ENCODE measurements around the gene CDCA4.
A peak's percentile ranks its signal among the peaks of the same experiment; 100 is the strongest.

CDCA4 gene

DNA sequence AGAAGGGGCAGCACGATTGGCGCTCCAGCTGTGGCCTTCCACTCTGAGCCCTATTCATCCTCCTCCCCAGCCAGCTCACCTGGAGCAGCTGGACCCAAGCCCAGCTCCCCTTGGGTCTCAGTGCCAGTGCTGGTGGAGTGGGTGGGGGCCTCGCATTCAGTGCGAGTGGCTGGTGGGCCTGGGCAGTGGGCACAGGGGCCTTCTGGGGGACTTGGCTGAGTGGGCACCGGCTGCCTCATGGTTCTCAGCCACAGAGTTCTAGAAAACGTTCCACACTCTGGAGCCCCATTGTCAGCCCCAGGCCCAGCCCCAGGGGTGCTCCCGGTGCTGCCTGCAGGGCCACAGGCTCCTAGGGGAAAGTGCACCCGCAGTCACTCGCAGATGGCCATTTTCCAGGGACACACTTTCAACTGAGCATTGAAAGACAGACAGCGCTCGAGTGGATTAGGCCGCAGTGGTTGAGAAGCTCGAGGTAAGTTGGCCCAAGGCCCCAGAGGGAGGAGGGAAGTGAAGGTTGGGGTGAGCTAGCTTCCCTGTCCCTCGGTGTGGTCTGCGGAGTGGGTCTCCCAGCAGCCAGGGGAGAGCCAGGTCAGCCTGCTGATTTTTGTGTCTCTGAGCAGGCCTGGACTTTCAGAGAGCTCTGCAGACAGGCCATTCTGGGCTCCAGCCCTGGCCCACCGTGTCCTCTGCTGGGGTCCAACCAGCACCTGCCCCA is 31.5 kb downstream of the CDCA4 start:
- DNase-seq (ENCODE audit: low spot score), result no peak

DNA sequence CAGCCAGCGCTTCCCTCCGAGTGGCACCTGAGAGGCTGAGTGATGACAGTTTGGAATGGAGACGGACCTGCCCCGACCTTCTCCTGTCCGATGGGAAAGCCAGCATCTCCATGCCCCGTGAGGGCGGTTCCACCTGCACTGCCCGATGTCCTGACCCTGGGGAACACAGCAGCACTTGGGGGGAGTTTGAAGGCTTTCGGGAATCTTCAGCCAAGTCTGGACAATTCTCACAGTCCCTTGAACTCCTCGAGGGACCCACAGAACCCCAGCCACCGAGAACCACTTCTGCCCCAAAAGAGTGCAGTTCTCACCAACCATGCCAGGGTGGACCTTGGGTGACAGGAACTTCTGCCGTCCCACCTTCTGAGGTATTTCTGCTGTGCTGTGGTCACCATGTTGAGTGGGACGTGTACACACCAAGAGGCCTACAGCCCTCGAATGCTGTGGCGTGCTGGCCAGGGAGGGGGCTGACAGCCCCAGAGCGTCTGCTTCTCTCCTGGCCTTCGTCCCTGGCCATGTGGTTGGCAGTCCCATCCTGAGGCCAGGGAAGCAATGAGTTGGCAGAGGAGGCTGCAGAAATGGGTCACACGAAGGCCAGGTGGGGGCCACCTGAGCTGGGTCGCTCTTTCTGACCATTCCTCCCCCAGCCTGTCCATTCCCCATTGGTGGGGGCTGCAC is 34.3 kb downstream of the CDCA4 start:
- DNase-seq (ENCODE audit: low spot score), result no peak

DNA sequence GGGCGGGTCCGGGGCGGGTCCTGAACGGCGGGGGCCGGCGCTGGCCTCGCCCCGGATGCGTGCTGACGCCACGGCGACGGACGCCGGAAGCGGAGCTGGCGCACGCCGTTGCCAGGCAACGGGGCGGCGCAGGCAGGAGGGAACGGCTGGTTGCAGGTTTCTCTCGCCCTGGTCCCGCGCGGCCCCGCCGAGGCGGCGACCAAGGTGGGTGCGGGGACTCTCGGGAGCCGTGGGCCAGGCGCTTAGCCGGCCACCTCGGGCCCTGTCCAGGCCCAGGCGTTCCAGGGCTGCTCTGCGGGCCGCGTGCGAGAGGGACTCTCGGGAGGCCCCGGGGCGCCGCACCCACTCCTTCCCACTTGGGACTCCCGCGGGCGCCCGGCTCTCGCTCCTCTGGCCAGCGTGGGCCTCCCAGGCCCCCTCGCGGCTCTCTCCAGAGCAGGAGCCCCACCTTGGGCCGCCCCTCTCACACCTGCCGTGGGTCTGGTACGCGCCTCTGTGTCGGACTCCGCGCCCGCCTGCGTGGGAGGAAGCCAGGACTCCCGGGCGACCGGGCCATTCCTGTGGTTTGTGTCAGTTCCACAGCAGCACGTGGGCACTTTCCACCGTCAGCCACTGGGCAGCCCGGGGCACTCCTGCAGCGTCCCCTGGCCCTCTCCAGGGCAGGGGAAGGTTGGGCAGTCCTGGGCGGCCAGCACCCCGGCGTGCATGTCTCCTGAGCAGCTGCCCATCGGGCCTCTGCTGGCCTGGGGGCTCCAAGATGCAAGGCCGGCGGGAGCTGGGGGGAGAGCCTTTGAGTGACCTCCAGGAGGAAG is 35.0 kb downstream of the CDCA4 start, which contains the start of gene CLBA1:
Gene CLBA1 (plus strand): TSS at position 114 of the 812 bp plus-strand sequence. CDS start 644 bp downstream, at position 758.
- DNase-seq (ENCODE audit: low spot score), result peak; percentile 91

DNA sequence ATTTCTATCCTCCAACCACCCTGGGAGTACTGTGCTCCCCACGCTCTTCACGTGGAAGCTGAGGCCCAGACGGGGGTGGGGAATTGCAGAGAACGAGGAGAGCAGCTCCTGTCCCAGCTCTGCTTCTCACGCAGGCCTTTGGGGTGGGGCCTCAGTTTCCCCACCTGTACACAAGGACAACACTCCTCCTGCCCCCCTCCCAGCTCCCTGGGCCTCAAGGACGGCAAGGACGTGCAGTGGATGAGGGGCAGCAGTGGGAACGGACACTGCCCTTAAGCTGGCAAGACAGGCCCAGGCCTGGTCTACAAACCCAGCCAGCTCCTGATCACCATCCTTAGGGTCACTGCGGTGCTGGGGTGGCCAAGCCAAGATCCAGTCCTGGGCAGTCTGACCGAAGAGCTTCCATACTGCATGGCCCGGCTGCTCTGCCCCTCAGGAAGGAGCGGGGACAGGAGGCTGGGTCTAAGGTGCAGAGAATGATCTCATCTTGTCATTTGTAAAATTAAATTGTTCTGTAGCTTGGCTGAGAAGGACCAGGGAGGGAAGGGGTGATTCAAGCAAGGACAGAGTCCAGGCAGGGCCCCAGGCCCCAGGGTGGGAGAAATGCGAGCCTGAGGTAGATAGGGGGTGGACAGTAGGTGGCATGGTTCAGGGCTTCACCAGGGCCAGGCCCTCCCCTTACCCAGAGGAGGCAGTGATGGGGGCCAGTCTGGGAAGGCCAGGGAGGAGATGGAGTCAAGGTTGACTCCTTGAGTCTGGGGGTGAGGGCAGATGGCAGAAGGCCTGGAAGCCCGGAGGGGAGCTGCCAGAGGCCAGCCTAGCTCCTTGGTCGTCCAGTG is 36.6 kb downstream of the CDCA4 start:
- no peak for DNase-seq (ENCODE audit: low spot score)

DNA sequence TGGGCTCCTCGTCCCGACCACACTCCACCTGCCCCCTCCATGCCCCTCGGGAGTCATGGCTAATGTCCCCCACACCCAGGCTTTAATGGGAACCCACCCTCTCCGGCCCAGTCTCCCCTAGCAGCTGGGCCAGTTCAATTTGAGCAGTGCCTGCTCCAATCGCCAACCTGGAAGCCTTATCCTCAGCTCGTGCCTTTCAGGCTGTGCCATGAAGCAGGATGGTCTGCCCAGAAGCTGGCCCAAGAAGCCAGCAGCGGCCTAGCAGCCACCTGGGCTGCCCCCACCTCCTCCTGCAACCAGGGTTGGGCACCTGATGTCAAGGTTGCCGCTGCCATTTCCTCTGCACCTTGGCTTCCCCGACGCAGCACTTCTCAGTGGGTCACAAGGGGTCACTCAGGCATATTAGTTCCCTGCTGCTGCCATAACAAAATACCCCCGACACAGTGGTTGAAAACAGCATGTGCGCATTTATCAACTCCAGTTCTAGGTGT is 37.6 kb downstream of the CDCA4 start:
- no peak for DNase-seq (ENCODE audit: low spot score)

DNA sequence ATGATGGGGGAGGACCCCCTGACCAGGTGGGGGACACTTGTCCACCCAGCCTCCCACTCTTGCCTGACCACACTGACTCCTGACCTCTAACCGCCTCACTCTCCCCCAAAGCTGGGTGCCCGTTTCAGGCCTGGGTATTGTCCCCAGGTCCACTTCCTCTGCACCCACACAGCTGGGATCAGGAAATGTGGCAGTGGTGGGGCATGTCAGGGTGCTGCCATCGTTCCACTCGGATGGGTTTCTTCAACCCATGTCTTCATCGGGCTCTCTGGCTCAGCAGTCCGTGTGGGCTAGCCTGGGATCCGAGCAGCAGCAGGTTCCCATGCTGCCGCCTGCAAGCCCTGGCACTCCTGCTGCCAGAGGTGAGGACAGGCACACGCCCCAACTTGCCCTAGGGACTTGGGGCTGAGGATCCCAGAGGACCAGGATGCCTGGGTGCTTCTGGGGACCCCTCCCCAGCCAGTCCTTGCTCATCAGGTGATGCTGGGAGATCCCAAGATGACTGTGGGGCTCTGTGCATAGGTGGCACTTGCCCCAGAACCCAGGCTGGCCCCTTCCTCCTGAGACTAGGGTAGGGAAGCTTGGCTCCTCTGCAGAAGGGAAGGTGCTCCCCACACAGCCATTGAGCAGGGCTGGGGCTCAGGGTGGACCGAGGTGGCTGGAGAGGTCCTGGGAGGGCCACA is 38.2 kb downstream of the CDCA4 start:
- DNase-seq (ENCODE audit: low spot score), result no peak

DNA sequence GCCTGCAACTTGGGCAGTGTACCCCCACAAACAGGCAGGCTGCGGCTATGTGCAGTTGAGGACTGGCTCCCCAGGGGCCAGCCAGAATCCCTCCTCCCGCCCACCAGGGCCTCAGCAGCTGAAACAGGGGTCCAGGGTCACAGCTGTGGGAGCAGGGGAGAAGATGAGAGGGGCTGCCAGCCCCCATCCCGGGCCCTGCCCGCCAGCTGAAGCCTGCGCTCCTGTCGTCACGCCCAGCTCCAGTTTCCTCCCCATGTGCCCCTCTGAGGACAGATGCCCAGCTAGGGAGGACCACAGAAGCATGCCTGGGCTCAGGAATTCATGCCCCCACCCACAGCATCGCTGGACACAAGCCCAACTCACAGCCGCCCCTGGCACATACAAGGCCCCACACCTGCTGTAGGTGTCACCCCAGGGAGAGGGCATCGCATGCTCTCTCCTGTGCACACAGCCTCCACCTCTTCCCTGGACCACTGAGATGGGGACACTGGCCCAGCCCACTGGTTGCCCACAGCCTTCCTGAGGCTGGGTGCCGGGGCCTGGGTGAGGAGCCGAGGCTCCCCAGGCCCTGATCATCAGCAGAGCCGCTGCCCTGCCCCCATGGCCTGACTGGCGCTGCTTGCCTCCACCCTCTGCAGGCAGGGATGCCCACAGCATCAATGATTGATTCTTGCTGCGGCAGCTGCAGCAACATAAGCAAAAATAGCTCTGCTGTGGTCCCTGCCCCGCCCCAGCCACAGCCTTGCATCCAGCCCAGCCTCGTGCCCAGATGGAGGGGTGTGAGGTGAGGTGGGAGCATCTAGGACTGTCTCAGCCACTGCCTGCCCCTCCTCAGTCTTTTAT is 39.0 kb downstream of the CDCA4 start:
- no peak for DNase-seq (ENCODE audit: low spot score)

DNA sequence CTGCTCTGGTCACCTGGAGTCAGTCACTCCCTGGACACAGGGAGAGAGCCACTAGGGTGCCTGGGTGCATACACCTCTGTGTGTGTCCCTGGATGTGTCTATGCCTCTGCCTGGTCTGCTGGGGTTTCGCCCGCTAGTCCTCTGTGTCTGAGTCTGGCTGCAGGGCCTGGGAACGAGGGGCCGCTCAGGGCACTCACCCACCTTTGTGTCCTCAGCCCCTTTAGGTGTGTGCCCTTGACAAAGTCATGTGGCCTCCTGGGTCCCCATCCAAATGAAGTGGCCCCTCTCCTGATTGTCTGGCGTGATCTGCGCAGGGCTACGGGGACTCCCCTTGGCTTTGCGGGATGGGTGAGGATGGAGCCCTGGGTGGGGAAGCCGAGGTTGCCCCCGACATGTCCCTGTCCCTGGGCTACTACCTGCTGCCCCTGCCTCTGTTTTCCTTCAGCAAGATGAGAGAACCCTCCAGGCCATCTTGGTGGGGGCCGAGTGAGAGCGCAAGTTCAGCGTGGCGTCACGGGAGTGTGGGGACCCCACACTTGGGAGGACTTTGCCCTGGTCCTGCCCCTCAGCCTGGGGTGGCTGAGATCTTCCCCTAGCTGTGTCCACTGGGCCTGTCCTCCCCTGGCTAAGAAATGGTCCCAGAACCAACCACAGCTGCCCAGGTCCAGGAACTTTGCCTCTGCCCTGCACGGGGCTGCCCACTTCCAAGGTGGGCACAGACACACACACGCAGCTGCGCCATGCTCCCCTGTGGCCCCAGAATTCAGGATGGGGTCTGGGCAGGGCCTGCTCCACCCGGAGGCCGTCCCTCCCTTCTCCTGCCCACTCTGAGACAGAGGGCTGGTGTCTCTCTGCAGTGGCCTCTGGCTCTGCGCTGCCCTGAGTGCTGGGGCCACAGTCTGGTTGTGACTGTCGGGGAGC is 40.0 kb downstream of the CDCA4 start:
- DNase-seq (ENCODE audit: low spot score), result no peak

DNA sequence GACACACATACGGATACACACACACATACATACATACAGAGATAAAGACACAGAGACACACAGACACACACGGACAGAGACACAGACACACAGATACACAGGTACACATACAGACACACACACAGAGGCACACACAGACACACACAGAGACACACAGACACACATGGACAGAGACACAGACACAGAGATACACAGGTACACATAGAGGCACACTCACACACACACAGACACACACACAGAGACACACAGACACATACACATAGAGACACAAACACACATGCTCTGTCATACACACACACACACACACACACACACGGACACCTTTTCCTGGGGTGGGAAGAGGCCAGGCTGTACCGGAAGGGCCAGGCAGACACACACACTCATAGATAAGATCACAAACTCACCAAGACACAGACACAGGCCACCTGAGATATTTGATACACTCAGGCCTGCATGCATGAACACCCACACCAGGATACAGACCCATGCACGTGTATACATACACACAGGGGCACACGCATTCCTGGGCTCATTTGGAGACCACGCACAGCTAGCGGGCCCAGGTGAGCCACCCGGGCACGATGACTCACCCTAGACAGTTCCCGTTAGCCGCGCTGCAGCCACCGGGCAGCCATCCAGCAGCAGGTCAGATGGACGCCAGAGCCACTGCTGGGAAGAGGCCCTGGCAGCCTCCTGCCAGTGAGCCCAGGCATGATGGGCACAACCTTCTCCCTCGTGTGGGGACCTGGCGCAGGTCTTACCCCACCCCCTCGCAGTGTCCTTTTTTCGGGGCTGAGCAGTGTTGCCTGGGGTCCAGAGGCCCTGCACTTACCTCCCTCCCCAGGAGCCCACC is 40.9 kb downstream of the CDCA4 start:
- DNase-seq (ENCODE audit: low spot score), result peak; percentile 34

DNA sequence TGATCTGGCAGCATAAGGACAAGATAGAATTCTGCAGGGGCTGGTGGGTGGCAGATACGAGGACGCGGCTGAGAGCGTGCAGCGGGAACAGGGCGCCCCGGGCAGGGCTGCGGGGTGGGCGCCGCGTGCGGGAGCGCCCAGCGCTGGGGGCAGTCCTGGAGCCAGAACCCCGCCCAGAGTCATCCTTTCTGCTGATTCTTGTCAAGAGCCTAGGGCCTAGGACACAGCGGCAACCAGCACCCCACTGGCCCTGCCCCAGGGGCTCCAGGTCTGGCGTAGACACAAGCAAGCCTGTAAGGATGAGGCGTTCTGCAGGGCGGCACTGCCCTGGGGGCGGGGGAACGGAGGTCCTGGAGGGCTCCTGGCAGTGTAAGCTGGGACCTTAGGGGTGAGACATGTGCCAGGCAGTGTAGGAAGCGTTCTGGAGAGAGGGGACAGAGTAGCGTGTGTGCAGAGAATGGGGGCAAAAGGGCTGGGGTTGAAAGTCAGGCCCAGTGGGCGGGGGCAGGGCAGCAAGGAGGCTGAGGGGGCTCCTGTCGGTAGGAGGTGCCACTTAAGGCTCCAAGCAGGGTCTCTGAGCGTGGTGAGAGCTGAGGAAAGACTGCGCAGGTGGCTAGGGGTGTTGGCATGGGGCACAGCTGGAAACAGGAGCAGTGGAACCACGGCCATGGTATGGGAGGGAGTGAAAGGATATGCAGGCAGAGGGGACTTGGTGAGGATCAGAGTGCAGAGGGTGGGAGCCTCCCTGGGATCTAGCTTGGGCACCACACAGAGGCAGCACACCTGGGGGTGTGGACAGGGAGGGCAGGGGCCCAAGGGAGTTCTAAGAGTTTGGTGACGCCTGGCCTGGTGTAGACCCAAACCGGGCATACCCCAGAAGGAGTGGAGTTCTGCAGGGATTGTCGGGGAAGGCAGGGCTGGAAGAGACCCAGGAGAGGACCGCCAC is 41.9 kb downstream of the CDCA4 start:
- DNase-seq (ENCODE audit: low spot score), result no peak

DNA sequence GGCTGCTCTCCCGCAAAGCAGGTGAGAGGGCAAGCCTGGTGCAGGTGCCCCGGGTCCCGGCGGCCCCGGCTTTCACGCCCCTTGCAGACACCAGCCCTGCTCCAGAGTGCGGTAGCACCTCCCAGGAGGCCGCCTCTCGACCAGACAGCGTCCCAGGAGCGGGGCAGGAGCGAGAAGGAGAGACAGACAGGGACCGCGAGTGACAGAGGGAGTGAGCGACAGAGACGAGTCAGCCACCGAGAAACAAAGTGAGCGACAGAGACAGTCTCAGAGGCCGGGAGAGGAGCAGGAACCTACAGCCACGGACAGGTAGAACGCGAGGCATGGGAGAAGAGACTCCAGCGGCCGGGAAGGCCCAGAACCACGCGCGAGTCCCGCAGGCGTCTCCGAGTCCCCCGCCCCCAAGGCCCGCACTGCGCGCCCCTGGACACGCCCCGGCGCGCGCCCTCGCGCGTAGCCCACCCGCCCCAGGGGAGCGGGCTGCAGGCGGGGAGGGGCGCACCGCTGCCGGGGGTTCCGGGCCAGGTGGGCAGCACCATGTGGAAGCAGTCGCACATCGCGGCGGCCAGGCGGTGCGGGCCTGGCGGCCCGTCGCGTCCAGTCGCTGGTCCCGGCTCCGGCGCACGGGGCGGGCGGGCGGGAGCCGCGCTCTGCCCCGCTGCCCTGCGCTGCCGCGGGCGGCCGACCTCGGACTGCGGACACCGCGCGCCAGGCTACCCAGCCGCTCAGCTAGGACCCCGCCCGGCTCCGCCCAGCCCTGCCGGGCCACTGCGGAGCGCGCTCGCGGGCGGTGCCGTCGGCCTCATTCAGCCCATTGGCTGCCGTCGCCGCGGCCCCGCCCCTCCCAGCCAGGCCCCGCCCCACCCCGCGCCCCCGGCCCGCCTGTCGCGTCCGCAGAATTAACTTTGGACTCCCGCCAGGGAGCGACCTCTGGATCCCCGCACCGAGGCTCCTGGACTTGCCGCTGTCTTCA is 42.9 kb downstream of the CDCA4 start, which contains the start of gene AHNAK2:
Gene AHNAK2 (minus strand): TSS at position 694 of the 973 bp plus-strand sequence. CDS start 137 bp downstream, at position 557.
- DNase-seq (ENCODE audit: low spot score), result peak; percentile 92

DNA sequence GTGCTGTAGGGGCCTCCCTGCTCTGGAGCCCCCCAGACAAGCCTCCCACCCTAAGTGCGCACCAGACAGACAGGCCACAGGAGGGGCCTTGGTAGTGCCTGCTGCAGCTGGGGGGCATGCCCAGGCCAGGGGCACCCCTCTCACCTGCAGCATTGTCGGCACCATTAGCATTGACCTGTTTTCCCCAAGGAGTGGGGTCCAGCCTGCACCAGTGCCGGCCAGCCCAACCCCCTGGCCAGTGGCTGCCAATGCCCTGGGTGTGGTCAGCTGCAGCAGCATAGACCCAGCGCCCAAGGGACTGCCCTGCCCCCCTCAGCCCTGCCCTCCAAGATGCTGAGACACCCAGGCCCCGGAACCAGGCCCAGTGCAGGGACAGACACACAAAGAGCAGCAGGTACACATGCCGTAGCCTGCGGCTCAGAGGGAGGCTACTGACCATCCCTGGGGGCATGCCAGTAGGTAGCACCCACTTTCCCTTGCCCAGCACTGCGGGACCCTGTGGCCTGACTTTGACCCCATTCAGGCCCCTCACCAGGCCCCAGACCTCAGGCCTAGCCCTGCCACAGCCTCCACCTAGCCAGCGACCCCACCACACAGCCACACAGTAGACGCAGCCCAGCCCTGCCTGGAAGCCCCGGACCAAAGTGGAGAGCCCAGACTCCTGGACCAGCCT is 43.7 kb downstream of the CDCA4 start:
- DNase-seq (ENCODE audit: low spot score), result peak; percentile 46

DNA sequence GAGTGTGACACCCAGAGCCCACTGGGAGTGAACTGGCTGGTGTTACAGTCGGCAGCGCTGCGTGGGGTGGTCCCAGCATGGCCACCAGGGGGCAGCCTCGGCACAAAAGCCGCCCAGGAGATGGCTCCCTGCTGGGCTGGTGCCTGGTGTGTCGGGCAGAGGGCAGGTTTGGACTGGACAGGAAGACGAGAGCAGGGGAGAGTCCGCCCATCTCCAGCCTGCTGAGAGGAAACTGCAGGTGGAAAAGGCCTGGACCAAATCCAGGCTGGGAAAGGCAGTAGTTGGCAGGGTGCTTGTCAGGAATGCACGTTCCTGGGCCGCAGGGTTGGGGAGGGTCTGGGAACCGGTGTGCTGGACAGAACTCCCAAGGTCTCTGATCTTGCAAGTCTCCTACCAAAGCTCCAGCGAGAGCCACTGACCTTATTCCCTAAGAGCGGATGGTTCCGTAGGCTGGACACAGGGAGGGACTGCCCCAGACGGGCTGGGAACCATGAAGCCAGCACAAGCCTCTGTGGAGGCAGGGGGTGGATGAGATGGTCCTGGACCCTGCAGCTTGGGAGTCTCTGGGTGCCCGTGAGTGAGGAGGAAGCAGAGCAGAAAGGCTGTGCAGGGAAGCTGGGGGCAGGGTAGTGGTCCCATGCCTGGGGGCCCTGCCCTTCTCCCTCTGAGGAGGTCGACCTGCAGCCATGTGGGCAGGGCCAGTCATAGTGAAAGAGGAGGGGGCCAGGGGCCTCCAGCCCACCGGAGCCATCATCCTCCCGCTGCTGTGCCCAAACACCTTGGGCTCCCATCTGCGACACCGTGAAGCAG is 44.5 kb downstream of the CDCA4 start:
- DNase-seq (ENCODE audit: low spot score), result peak; percentile 75

All from LoVo (cell line).